Breast epithelium (tissue), 3 donors: Measurements from ENCODE around the gene SORCS3.

Experiments
- POLR2AphosphoS5 ChIP-seq, 3 donors: sonication (generic); formaldehyde crosslinking; IDR thresholded peaks; one replicate each; pipeline ENCODE4 v1.6.1; 2017; ENCODE audit warnings: antibody characterized with exemption in 3 of 3
- TF ChIP-seq, protein P1 (sequence below), 3 donors: fragments of 450-650 bp; IDR thresholded peaks; one replicate each; pipeline ENCODE4 v1.5.1; 2016 to 2017; ENCODE audit warnings: antibody characterized with exemption in 3 of 3, mild to moderate bottlenecking in 3 of 3, moderate library complexity in 3 of 3

DNA sequence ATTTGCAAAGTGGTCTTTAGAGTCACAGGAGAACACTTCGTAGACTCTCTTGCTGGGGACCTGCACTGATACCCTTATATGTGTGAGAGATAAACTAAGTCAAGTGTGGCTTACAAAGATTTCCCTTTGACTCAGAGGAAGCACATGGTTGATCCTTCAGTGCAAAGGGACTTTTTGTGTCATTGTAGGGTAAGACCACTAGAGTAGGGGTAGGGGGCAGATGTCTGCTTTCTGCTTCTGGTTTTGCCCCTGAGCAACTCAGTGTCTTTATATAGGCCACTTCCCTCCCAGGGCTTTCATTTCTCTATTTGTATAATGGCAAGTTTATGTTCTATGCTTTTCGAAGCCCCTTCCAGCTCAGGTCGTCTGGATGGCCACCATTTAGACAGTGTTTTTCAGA is 281.7 kb downstream of the SORCS3 start:
- TF ChIP-seq POLR2AphosphoS5 (IDR thresholded peaks at IDR 0.05): no peak
- TF ChIP-seq, protein P1, sequence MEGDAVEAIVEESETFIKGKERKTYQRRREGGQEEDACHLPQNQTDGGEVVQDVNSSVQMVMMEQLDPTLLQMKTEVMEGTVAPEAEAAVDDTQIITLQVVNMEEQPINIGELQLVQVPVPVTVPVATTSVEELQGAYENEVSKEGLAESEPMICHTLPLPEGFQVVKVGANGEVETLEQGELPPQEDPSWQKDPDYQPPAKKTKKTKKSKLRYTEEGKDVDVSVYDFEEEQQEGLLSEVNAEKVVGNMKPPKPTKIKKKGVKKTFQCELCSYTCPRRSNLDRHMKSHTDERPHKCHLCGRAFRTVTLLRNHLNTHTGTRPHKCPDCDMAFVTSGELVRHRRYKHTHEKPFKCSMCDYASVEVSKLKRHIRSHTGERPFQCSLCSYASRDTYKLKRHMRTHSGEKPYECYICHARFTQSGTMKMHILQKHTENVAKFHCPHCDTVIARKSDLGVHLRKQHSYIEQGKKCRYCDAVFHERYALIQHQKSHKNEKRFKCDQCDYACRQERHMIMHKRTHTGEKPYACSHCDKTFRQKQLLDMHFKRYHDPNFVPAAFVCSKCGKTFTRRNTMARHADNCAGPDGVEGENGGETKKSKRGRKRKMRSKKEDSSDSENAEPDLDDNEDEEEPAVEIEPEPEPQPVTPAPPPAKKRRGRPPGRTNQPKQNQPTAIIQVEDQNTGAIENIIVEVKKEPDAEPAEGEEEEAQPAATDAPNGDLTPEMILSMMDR (IDR thresholded peaks at IDR 0.05): no peak
